Hematopoietic multipotent progenitor cell treated with erythropoietin and hydrocortisone succinate and interleukin-3 and kit ligand, for 17 days (in vitro differentiated cells): ENCODE results near the gene STK32B.
"Not testable (repeated sequence)": the region's sequence is repeated elsewhere in the genome, so short reads cannot be mapped to it uniquely, and the experiment has no call there.

Source experiments
- DNase-seq: peaks from one replicate; pipeline ENCODE4 v3.0.0-alpha.2; 2015; ENCODE audit warnings: low spot score

The STK32B gene

GRCh38 chr4:5162909-5163508 lies 111.7 kb downstream of the STK32B start:
- DNase-seq: no peak

GRCh38 chr4:5164221-5164912 lies 113.1 kb downstream of the STK32B start:
- DNase-seq: no peak

GRCh38 chr4:5165420-5166369 lies 114.4 kb downstream of the STK32B start:
- no peak for DNase-seq

GRCh38 chr4:5166377-5166776 lies 115.1 kb downstream of the STK32B start:
- DNase-seq: no peak

- no peak for DNase-seq
Measured at GRCh38 chr4:5168891-5169290, 117.6 kb downstream of the STK32B start.

GRCh38 chr4:5175836-5176235 lies 124.6 kb downstream of the STK32B start:
- not testable (repeated sequence) for DNase-seq

- DNase-seq: no peak
Measured at GRCh38 chr4:5184606-5185005, 133.3 kb downstream of the STK32B start.

GRCh38 chr4:5185551-5185950 lies 134.3 kb downstream of the STK32B start:
- no peak for DNase-seq

- no peak for DNase-seq
Measured at GRCh38 chr4:5186271-5187064, 135.2 kb downstream of the STK32B start.

GRCh38 chr4:5188130-5188529 lies 136.8 kb downstream of the STK32B start:
- no peak for DNase-seq

- no peak for DNase-seq
Measured at GRCh38 chr4:5191831-5192230, 140.6 kb downstream of the STK32B start.

GRCh38 chr4:5192271-5192670 lies 141.0 kb downstream of the STK32B start:
- DNase-seq: no peak

- DNase-seq: no peak
Measured at GRCh38 chr4:5192678-5193077, 141.4 kb downstream of the STK32B start.

- no peak for DNase-seq
Measured at GRCh38 chr4:5198656-5199541, 147.6 kb downstream of the STK32B start.

GRCh38 chr4:5199912-5200311 lies 148.6 kb downstream of the STK32B start:
- DNase-seq: no peak

GRCh38 chr4:5200513-5200912 lies 149.2 kb downstream of the STK32B start:
- DNase-seq: no peak

GRCh38 chr4:5203309-5203992 lies 152.2 kb downstream of the STK32B start:
- no peak for DNase-seq

GRCh38 chr4:5203993-5204310 lies 152.7 kb downstream of the STK32B start:
- DNase-seq: no peak

- DNase-seq: no peak
Measured at GRCh38 chr4:5204781-5205180, 153.5 kb downstream of the STK32B start.

- no peak for DNase-seq
Measured at GRCh38 chr4:5206016-5206790, 154.9 kb downstream of the STK32B start.
